Keratinocyte (primary cell): Measurements from ENCODE around the gene KCNJ12. TPM values are rescaled to one million over a fixed set of nuclear protein-coding genes. Genes with fewer than 3 reads are reported as not detected.
A peak's percentile ranks its signal among the peaks of the same experiment; 100 is the strongest.
"Not testable (repeated sequence)": the region's sequence is repeated elsewhere in the genome, so short reads cannot be mapped to it uniquely, and the experiment has no call there.

ENCODE experiments used
- DNase-seq: peaks from one replicate; pipeline ENCODE4 v3.0.0-alpha.2; 2011; ENCODE audit warnings: low read depth, missing footprints, low spot score
- FAIRE-seq: peaks from 2 replicates; lab custom pipeline; 2011; peaks lifted over from hg19 to GRCh38; lab: Jason Lieb, UNC
- H2AFZ ChIP-seq: 2 replicates; pipeline ENCODE4 v1.6.0; 2012; ENCODE audit warnings: low read length, control low read depth, inconsistent platforms; ENCODE audit not compliant: control insufficient read depth
- H3K27ac ChIP-seq: 2 replicates; pipeline ENCODE4 v1.5.1; 2011; ENCODE audit warnings: low read length; ENCODE audit not compliant: control insufficient read depth, insufficient read depth
- H3K27me3 ChIP-seq: 3 replicates; pipeline ENCODE4 v1.6.0; 2011; ENCODE audit warnings: low read length; ENCODE audit not compliant: control insufficient read depth, insufficient read depth; ENCODE audit errors: extremely low read depth
- H3K36me3 ChIP-seq, 2 experiments: 2 replicates in 1 of 2; 3 replicates in 1 of 2; pipeline ENCODE4 v1.5.1; 2011; ENCODE audit warnings: low read length in 2 of 2, mild to moderate bottlenecking in 1 of 2; ENCODE audit not compliant: control insufficient read depth in 2 of 2, insufficient read depth in 2 of 2; ENCODE audit errors: extremely low read depth in 1 of 2
- H3K4me1 ChIP-seq: 3 replicates; pipeline ENCODE4 v1.5.1; 2011; ENCODE audit warnings: low read length; ENCODE audit not compliant: control insufficient read depth, insufficient read depth; ENCODE audit errors: extremely low read depth
- H3K4me2 ChIP-seq: 3 replicates; pipeline ENCODE4 v1.6.0; 2011; ENCODE audit warnings: low read depth, low read length; ENCODE audit not compliant: control insufficient read depth, insufficient read depth; ENCODE audit errors: extremely low read depth
- H3K4me3 ChIP-seq, 3 experiments: fragments of 200-600 bp in 1 of 3; sonication (generic) in 1 of 3; 2 replicates in 2 of 3; 3 replicates in 1 of 3; pipeline ENCODE4 v1.5.1; 2011 to 2016; ENCODE audit warnings: low read length in 3 of 3, mild to moderate bottlenecking in 3 of 3, control low read depth in 2 of 3, inconsistent platforms in 1 of 3, low read depth in 1 of 3, mixed read lengths in 1 of 3, mixed run types in 1 of 3, moderate library complexity in 1 of 3; ENCODE audit not compliant: control insufficient read depth in 2 of 3, insufficient read depth in 2 of 3; ENCODE audit errors: extremely low read depth in 1 of 3
- H3K79me2 ChIP-seq: 2 replicates; pipeline ENCODE4 v1.6.0; 2012; ENCODE audit warnings: low read length; ENCODE audit not compliant: control insufficient read depth, insufficient read depth
- H3K9ac ChIP-seq: 3 replicates; pipeline ENCODE4 v1.6.0; 2011; ENCODE audit warnings: low read length; ENCODE audit not compliant: control insufficient read depth, insufficient read depth; ENCODE audit errors: extremely low read depth
- H3K9me1 ChIP-seq: 3 replicates; pipeline ENCODE4 v1.6.0; 2011; ENCODE audit warnings: low read length; ENCODE audit not compliant: control insufficient read depth, insufficient read depth; ENCODE audit errors: extremely low read depth
- H3K9me3 ChIP-seq: 2 replicates; pipeline ENCODE4 v1.5.1; 2012; ENCODE audit warnings: low read depth, low read length; ENCODE audit not compliant: control insufficient read depth
- H4K20me1 ChIP-seq: 3 replicates; pipeline ENCODE4 v1.6.0; 2011; ENCODE audit warnings: low read length; ENCODE audit not compliant: control insufficient read depth, insufficient read depth; ENCODE audit errors: extremely low read depth
- CTCF ChIP-seq, 3 experiments: IDR thresholded peaks in 1 of 3; conservative IDR thresholded peaks in 1 of 3; optimal IDR thresholded peaks in 1 of 3; 2 replicates in 2 of 3; 3 replicates in 1 of 3; pipeline versions ENCODE3 to v1.5.1; 2011; ENCODE audit warnings: low read length in 3 of 3, mild to moderate bottlenecking in 3 of 3, moderate library complexity in 2 of 3, control low read depth in 1 of 3, inconsistent platforms in 1 of 3; ENCODE audit not compliant: insufficient read depth in 2 of 3; ENCODE audit errors: extremely low read depth in 1 of 3
- EZH2 ChIP-seq: IDR thresholded peaks from one replicate; pipeline ENCODE4 v1.6.1; 2012; ENCODE audit warnings: inconsistent platforms, mild to moderate bottlenecking, low read length, moderate library complexity
- dilution Hi-C: fragments of 300-500 bp; cut with MboI; formaldehyde crosslinking; loops from one replicate; pipeline ENCODE4 v1.7.0; 2020; ENCODE audit warnings: low sequenced_read_pairs; ENCODE audit not compliant: extremely low pct_ligation_motif_present
- polyA plus RNA-seq, 5 experiments: library from polyadenylated mRNA; depleted of rRNA in 3 of 5; stranded (reverse) in 3 of 5; stranded (forward) in 1 of 5; unstranded in 1 of 5; fragments of >200 nt; gene quantifications; 1 replicate in 1 of 5; 2 replicates in 3 of 5; 3 replicates in 1 of 5; pipeline versions ENCODE4 v1.2.1 to v1.2.3, GENCODE V29; 2011 to 2012; ENCODE audit warnings: missing spikeins in 2 of 5, low read depth in 1 of 5, low replicate concordance in 1 of 5

Gene KCNJ12
- polyA plus RNA-seq, 1 donor (not counting 4 experiments of a cell fraction or from before 2014, with no cell fraction given) = 0.04 TPM

GRCh38 chr17:21400816-21401593 lies 24.8 kb downstream of the KCNJ12 start:
- Histone ChIP-seq H2AFZ (no peak overlapping the region), H3K4me3 (no peak overlapping the region), H3K36me3 (no peaks in the 10 kb centered on the region), H3K27me3 (peaks cover 8% of the 10 kb centered on the region), H3K9me1 (no peaks in the 10 kb centered on the region), H3K79me2 (no peaks in the 10 kb centered on the region), H4K20me1 (no peaks in the 10 kb centered on the region), H3K27ac (no peak overlapping the region), H3K4me2 (no peak overlapping the region), H3K9ac (no peak overlapping the region), H3K9me3 (no peaks in the 10 kb centered on the region), H3K4me1 (peaks cover 7% of the 10 kb centered on the region)
- dilution Hi-C loops = loop anchor here (25.0 kb wide), 1 partner anchor 286 kb away; the partner anchor contains the start of gene KCNJ18
- no peak for TF ChIP-seq EZH2
- no peak for TF ChIP-seq CTCF (optimal IDR thresholded peaks at IDR 0.05 in 1 of 3, IDR thresholded peaks at IDR 0.05 in 1 of 3, conservative IDR thresholded peaks at IDR 0.05 in 1 of 3; ENCODE audit: extremely low read depth in 1 of 3, insufficient read depth in 2 of 3, low read length in 3 of 3)
- DNase-seq (no peak), FAIRE-seq (no peak)

- dilution Hi-C loops = loop anchor here (25.0 kb wide), 1 partner anchor 285 kb away; the partner anchor contains the start of gene KCNJ18
- H4K20me1 ChIP-seq, H3K4me3 ChIP-seq, H3K27me3 ChIP-seq, H3K4me1 ChIP-seq, H3K9me1 ChIP-seq, H3K36me3 ChIP-seq, H3K9me3 ChIP-seq, H3K79me2 ChIP-seq: not testable (repeated sequence)
- Histone ChIP-seq H3K27ac (peak overlapping the region; percentile 54), H3K9ac (peak overlapping the region; percentile 65), H2AFZ (peak overlapping the region; percentile 64), H3K4me2 (peak overlapping the region; percentile 22)
- peak; percentile 97 for FAIRE-seq
- peak; percentile 41 for DNase-seq
Observed at GRCh38 chr17:21402166-21402571, 26.0 kb downstream of the KCNJ12 start.

- H3K9ac ChIP-seq, H4K20me1 ChIP-seq, H3K4me1 ChIP-seq, H3K4me3 ChIP-seq, H3K9me3 ChIP-seq, H3K9me1 ChIP-seq, H3K27me3 ChIP-seq, H3K79me2 ChIP-seq, H3K27ac ChIP-seq, DNase-seq, H3K4me2 ChIP-seq, H2AFZ ChIP-seq, H3K36me3 ChIP-seq: not testable (repeated sequence)
- dilution Hi-C loops = loop anchor here (25.0 kb wide), 1 partner anchor 284 kb away; the partner anchor contains the start of gene KCNJ18
- FAIRE-seq = peak; percentile 9
Observed at GRCh38 chr17:21402926-21403325, 26.8 kb downstream of the KCNJ12 start.

- not testable (repeated sequence) for DNase-seq, H2AFZ ChIP-seq, H3K27ac ChIP-seq, H3K36me3 ChIP-seq, H4K20me1 ChIP-seq, H3K27me3 ChIP-seq, FAIRE-seq, H3K79me2 ChIP-seq, H3K4me1 ChIP-seq, H3K9me3 ChIP-seq, H3K9me1 ChIP-seq, H3K9ac ChIP-seq, H3K4me2 ChIP-seq, H3K4me3 ChIP-seq
- dilution Hi-C loops = loop anchor here (25.0 kb wide), 1 partner anchor 283 kb away; the partner anchor contains the start of gene KCNJ18
Observed at GRCh38 chr17:21404106-21404505, 27.9 kb downstream of the KCNJ12 start.
